Measurements from ENCODE around the gene HTR3C.
"Not testable (repeated sequence)": the region's sequence is repeated elsewhere in the genome, so short reads cannot be mapped to it uniquely, and the experiment has no call there.

Gene HTR3C

DNA sequence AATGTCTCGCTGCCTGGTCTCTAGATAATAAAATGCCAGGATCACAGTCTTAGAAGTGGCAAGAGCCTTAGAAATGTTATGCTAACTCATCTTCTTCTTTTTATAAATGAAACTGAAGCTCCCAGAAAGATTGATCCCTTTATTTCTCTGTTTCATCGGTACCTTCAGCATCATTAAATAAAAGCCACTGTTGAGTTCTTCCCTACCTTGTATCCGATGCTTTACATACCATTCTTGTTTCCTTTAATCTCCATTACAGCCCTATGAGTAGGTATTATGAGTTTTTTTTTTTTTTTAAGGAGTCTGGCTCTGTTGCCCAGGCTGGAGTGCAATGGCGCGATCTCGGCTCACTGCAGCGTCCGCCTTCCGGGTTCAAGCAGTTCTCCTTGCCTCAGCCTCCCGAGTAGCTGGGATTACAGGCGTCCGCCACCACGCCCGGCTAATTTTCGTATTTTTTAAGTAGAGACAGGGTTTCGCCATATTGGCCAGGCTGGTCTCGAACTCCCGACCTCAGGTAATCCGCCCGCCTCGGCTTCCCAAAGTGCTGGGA, 34.3 kb upstream of the HTR3C start:
- no peak for TF ChIP-seq ZNF8 (CRISPR knock-in tag; IDR thresholded peaks at IDR 0.05)
- TF ChIP-seq, protein P1, sequence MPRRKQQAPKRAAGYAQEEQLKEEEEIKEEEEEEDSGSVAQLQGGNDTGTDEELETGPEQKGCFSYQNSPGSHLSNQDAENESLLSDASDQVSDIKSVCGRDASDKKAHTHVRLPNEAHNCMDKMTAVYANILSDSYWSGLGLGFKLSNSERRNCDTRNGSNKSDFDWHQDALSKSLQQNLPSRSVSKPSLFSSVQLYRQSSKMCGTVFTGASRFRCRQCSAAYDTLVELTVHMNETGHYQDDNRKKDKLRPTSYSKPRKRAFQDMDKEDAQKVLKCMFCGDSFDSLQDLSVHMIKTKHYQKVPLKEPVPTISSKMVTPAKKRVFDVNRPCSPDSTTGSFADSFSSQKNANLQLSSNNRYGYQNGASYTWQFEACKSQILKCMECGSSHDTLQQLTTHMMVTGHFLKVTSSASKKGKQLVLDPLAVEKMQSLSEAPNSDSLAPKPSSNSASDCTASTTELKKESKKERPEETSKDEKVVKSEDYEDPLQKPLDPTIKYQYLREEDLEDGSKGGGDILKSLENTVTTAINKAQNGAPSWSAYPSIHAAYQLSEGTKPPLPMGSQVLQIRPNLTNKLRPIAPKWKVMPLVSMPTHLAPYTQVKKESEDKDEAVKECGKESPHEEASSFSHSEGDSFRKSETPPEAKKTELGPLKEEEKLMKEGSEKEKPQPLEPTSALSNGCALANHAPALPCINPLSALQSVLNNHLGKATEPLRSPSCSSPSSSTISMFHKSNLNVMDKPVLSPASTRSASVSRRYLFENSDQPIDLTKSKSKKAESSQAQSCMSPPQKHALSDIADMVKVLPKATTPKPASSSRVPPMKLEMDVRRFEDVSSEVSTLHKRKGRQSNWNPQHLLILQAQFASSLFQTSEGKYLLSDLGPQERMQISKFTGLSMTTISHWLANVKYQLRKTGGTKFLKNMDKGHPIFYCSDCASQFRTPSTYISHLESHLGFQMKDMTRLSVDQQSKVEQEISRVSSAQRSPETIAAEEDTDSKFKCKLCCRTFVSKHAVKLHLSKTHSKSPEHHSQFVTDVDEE (CRISPR knock-in tag; IDR thresholded peaks at IDR 0.05): no peak
- no peak for TF ChIP-seq TOX (CRISPR knock-in tag; IDR thresholded peaks at IDR 0.05; ENCODE audit: borderline replicate concordance)
- TF ChIP-seq BACH2 (CRISPR knock-in tag; IDR thresholded peaks at IDR 0.05; ENCODE audit: borderline replicate concordance): no peak
- 0 out of 2 replicates have a peak, but pooled peaks have one; percentile 38 for TF ChIP-seq ZFP3 (CRISPR knock-in tag; IDR thresholded peaks at IDR 0.05)
- no peak for ATAC-seq

DNA sequence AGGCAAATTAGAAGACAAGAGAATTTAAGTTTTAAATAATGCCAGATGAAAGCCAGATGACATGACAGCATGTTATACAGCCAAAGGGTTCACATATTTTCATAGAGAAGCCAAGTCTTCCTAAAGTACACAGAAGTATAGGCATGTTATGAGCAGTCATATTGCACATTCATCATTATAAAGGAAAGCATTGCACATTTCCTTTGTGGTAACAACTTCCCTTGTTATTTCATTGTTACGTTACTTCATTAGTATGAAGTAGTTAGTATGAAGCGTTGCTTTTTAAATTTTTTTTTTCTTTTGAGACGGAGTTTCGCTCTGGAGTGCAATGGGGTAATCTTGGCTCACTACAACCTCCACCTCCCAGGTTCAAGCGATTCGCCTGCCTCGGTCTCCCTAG, 30.5 kb upstream of the HTR3C start:
- TF ChIP-seq CSDC2 (CRISPR knock-in tag; IDR thresholded peaks at IDR 0.05) (no peak), ZNF8 (CRISPR knock-in tag; IDR thresholded peaks at IDR 0.05) (no peak), ARNTL (CRISPR knock-in tag; IDR thresholded peaks at IDR 0.05; ENCODE audit: borderline replicate concordance, low read depth) (no peak), RARB (CRISPR knock-in tag; IDR thresholded peaks at IDR 0.05) (no peak), GLIS3 (CRISPR knock-in tag; IDR thresholded peaks at IDR 0.05) (no peak)
- ATAC-seq: no peak

DNA sequence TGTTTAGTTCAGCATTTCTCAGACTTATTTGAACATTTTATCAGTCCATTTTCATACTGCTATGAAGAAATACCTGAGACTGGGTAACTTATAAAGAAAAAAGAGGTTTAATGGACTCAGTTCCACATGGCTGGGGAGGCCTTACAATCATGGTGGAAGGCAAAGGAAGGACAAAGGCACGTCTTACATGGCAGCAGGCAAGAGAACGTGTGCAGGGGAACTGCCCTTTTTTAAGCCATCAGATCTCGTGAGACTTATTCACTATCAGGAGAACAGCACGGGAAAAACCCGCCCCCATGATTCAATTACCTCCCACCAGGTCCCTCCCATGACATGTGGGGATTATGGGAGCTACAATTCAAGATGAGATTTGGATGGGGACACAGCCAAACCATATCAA, 27.6 kb upstream of the HTR3C start:
- ATAC-seq: not testable (repeated sequence)

DNA sequence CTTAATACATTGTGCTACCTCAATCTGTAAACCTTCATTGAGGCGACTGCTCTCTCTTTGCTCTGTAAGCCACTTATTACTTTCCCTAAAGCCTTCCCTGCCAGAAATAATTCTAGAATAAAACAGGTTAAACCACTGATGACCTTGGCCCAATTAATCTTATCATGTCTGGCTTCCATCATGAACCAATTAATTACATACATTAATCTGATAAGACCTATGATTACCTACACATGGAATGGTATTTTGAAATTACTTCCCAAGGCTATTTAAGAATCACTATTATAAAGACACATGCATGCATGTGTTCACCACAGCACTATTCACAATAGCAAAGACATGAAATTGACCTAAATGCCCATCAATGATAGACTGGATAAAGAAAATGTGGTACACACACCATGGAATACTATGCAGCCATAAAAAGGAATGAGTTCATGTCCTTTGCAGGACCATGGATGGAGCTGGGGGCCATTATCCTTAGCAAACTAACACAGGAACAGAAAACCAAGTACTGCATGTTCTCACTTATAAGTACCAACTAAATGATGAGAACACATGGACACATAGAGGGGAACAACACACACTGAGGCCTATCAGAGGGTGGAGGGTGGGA, 24.5 kb upstream of the HTR3C start:
- TF ChIP-seq ZNF8 (CRISPR knock-in tag; IDR thresholded peaks at IDR 0.05) (peak; percentile 53; the same call in 1 of the 2 replicates), TCF4 (CRISPR knock-in tag; IDR thresholded peaks at IDR 0.05; ENCODE audit: borderline replicate concordance) (peak; percentile 70)
- ATAC-seq: not testable (repeated sequence)

DNA sequence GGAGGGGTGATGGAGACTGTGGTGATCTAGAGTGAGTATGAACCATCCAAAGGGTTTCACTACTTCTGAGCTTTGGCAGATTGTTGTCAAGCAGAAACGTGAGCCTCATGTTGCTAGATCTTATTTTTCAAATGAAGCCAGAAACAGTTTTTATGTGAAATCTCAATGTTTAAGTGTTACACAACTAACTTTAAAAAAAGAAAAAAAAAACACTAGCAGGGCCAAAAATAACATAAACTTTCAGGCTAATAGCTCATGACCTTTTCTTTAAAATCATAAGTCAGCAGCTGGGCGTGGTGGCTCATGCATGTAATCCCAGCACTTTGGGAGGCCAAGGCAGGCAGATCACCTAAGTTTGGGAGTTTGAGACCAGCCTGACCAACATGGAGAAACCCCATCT, 23.4 kb upstream of the HTR3C start:
- no peak for ATAC-seq
- TF ChIP-seq RARB (CRISPR knock-in tag; IDR thresholded peaks at IDR 0.05) (no peak), ZNF70 (CRISPR knock-in tag; IDR thresholded peaks at IDR 0.05) (no peak)

DNA sequence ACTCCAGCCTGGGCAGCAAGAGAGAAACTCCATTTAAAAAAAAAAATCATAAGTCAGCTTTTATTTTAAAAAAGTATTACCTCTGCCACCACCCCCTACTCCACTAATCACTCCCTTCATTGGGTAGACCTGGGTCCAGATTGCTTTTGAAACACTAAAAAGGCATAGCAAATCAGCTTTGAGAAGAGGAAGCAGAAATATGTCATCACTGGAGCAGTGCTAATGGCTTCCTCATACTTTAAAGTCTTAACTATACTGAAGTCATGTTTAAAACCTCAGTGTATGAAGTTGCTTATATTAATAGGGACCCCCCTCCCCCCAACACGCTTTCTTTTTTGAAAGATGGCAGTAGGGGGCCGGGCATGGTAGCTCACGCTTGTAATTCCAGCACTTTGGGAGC, 22.3 kb upstream of the HTR3C start:
- ATAC-seq: no peak
- no peak for TF ChIP-seq ZFP30 (CRISPR knock-in tag; IDR thresholded peaks at IDR 0.05)
- no peak for TF ChIP-seq OSR1 (CRISPR knock-in tag; IDR thresholded peaks at IDR 0.05)
- no peak for TF ChIP-seq ZFP3 (CRISPR knock-in tag; IDR thresholded peaks at IDR 0.05)
- TF ChIP-seq ZNF565 (CRISPR knock-in tag; conservative IDR thresholded peaks at IDR 0.05; ENCODE audit: low read depth): no peak
- no peak for TF ChIP-seq TCF4 (CRISPR knock-in tag; IDR thresholded peaks at IDR 0.05; ENCODE audit: borderline replicate concordance)
- TF ChIP-seq, protein P2, sequence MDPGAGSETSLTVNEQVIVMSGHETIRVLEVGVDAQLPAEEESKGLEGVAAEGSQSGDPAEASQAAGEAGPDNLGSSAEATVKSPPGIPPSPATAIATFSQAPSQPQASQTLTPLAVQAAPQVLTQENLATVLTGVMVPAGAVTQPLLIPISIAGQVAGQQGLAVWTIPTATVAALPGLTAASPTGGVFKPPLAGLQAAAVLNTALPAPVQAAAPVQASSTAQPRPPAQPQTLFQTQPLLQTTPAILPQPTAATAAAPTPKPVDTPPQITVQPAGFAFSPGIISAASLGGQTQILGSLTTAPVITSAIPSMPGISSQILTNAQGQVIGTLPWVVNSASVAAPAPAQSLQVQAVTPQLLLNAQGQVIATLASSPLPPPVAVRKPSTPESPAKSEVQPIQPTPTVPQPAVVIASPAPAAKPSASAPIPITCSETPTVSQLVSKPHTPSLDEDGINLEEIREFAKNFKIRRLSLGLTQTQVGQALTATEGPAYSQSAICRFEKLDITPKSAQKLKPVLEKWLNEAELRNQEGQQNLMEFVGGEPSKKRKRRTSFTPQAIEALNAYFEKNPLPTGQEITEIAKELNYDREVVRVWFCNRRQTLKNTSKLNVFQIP (CRISPR knock-in tag; IDR thresholded peaks at IDR 0.05; ENCODE audit: borderline replicate concordance, low read depth): no peak
- TF ChIP-seq, protein P1 (CRISPR knock-in tag; IDR thresholded peaks at IDR 0.05): no peak
- no peak for TF ChIP-seq PPARA (CRISPR knock-in tag; IDR thresholded peaks at IDR 0.05; ENCODE audit: borderline replicate concordance)
- TF ChIP-seq BACH2 (CRISPR knock-in tag; IDR thresholded peaks at IDR 0.05; ENCODE audit: borderline replicate concordance): no peak
